Measurements from ENCODE around the gene RNF31.

- TF ChIP-seq CTCF (conservative IDR thresholded peaks at IDR 0.05 in 1 of 2, IDR thresholded peaks at IDR 0.05 in 1 of 2; ENCODE audit: extremely low read depth in 1 of 2, insufficient read depth in 1 of 2, low read depth in 1 of 2, low read length in 2 of 2), result no peak
- no peak for TF ChIP-seq EZH2 (IDR thresholded peaks at IDR 0.05; ENCODE audit: borderline replicate concordance, low read length)
These were observed 57.2 kb downstream of the RNF31 start for GRCh38 chr14:24204163-24205146.
